Measurements from ENCODE around the gene UNC13D.

- TF ChIP-seq RFX5 (IDR thresholded peaks at IDR 0.05; ENCODE audit: low read depth, low read length) (no peak), CTCF (conservative IDR thresholded peaks at IDR 0.05; ENCODE audit: low read depth, low read length) (no peak), ELK1 (IDR thresholded peaks at IDR 0.05; ENCODE audit: borderline replicate concordance, low read depth, low read length) (no peak), POLR2A (IDR thresholded peaks at IDR 0.05; ENCODE audit: low read depth, low read length) (no peak), MXI1 (IDR thresholded peaks at IDR 0.05; ENCODE audit: borderline replicate concordance, low read depth, low read length) (no peak), RAD21 (IDR thresholded peaks at IDR 0.05; ENCODE audit: low read length) (no peak), NFE2L2 (IDR thresholded peaks at IDR 0.05; ENCODE audit: low read depth, low read length) (no peak), MAZ (IDR thresholded peaks at IDR 0.05; ENCODE audit: borderline replicate concordance, low read depth, low read length) (no peak), MAFK (IDR thresholded peaks at IDR 0.05; ENCODE audit: low read depth, low read length) (no peak), USF2 (IDR thresholded peaks at IDR 0.05; ENCODE audit: low read depth, low read length) (no peak), SMC3 (IDR thresholded peaks at IDR 0.05; ENCODE audit: low read depth, low read length) (no peak), RCOR1 (IDR thresholded peaks at IDR 0.05; ENCODE audit: insufficient replicate concordance, low read length) (no peak), CEBPB (IDR thresholded peaks at IDR 0.05; ENCODE audit: low read depth, low read length) (no peak)
These were observed 2.7 kb upstream of the UNC13D start for GRCh38 chr17:75846692-75847613.

All from IMR-90 (cell line).